SK-N-SH (cell line): Measurements from ENCODE around the gene SPATA24. TPM values are rescaled to one million over a fixed set of nuclear protein-coding genes. Genes with fewer than 3 reads are reported as not detected.

Experiments
- CTCF ChIA-PET: fragments of 300-600, 350-600 bp; formaldehyde crosslinking; extraction: SDS; loops from one replicate; lab custom pipeline; 2021; lab: Yijun Ruan, JAX
- POLR2A ChIA-PET: fragments of 350-600 bp; sonication (Branson Sonifier 250); formaldehyde crosslinking; extraction: SDS; loops from one replicate; lab custom pipeline; 2020; ENCODE audit warnings: antibody characterized with exemption, inconsistent platforms; lab: Yijun Ruan, JAX
- DNase-seq: peaks from one replicate; pipeline ENCODE4 v3.0.0; 2012
- H2AFZ ChIP-seq: fragments of 200-600 bp; sonication (generic); 2 replicates; pipeline ENCODE4 v1.8.1; 2016; ENCODE audit warnings: antibody characterized with exemption, mild to moderate bottlenecking, low read depth
- H3F3A ChIP-seq: fragments of 200-600 bp; sonication (generic); replicated peaks from 2 replicates; pipeline ENCODE3; 2016; ENCODE audit warnings: antibody characterized with exemption, mild to moderate bottlenecking; ENCODE audit not compliant: insufficient read depth
- H3K27ac ChIP-seq, 2 experiments: fragments of 200-500 bp in 1 of 2; fragments of 200-600 bp in 1 of 2; sonication (Bioruptor generic) in 1 of 2; sonication (generic), shearing (Covaris generic) in 1 of 2; 2 replicates each; pipeline versions ENCODE4 v1.5.1 to v1.6.1; 2014 to 2016; ENCODE audit warnings: low read depth in 2 of 2, inconsistent platforms in 1 of 2, low read length in 1 of 2, mild to moderate bottlenecking in 1 of 2, mixed read lengths in 1 of 2
- H3K27me3 ChIP-seq: fragments of 200-600 bp; sonication (generic), shearing (Covaris generic); 2 replicates; pipeline ENCODE4 v1.6.1; 2016; ENCODE audit warnings: mixed run types; ENCODE audit not compliant: insufficient read depth
- H3K36me3 ChIP-seq, 2 experiments: fragments of 200-500 bp in 1 of 2; fragments of 200-600 bp in 1 of 2; sonication (Bioruptor generic) in 1 of 2; sonication (generic) in 1 of 2; replicated peaks in 1 of 2; 2 replicates each; pipeline versions ENCODE3 to v1.5.1; 2014 to 2016; ENCODE audit warnings: low read length in 1 of 2, mild to moderate bottlenecking in 1 of 2; ENCODE audit not compliant: insufficient read depth in 2 of 2, control insufficient read depth in 1 of 2
- H3K4me1 ChIP-seq, 2 experiments: fragments of 200-500 bp in 1 of 2; fragments of 200-600 bp in 1 of 2; sonication (Bioruptor generic) in 1 of 2; sonication (generic), shearing (Covaris generic) in 1 of 2; 2 replicates each; pipeline versions ENCODE4 v1.5.1 to v1.6.1; 2014 to 2016; ENCODE audit warnings: low read depth in 1 of 2, low read length in 1 of 2, mixed run types in 1 of 2; ENCODE audit not compliant: insufficient read depth in 2 of 2, control insufficient read depth in 1 of 2
- H3K4me2 ChIP-seq: fragments of 200-600 bp; sonication (generic), shearing (Covaris generic); 2 replicates; pipeline ENCODE4 v1.6.1; 2017; ENCODE audit warnings: mixed run types
- H3K4me3 ChIP-seq, 2 experiments: fragments of 200-500 bp in 1 of 2; fragments of 200-600 bp in 1 of 2; sonication (Bioruptor generic) in 1 of 2; sonication (generic), shearing (Covaris generic) in 1 of 2; 2 replicates each; pipeline versions ENCODE4 v1.5.1 to v1.8.1; 2014 to 2016; ENCODE audit warnings: low read depth in 2 of 2, inconsistent platforms in 1 of 2, low read length in 1 of 2, mild to moderate bottlenecking in 1 of 2, mixed read lengths in 1 of 2, moderate library complexity in 1 of 2
- H3K79me2 ChIP-seq: fragments of 200-600 bp; sonication (generic); 2 replicates; pipeline ENCODE4 v1.8.1; 2017; ENCODE audit warnings: mild to moderate bottlenecking; ENCODE audit not compliant: insufficient read depth
- H3K9ac ChIP-seq: fragments of 200-600 bp; sonication (generic); 2 replicates; pipeline ENCODE4 v1.6.1; 2017; ENCODE audit warnings: mixed run types
- H3K9me2 ChIP-seq: fragments of 200-600 bp; sonication (generic); 2 replicates; pipeline ENCODE4 v1.6.1; 2017; ENCODE audit warnings: mixed run types
- H3K9me3 ChIP-seq: fragments of 200-600 bp; sonication (generic); 2 replicates; pipeline ENCODE4 v1.6.1; 2017; ENCODE audit warnings: mixed run types, mild to moderate bottlenecking, moderate library complexity
- H4K20me1 ChIP-seq: fragments of 200-600 bp; sonication (generic); 2 replicates; pipeline ENCODE4 v1.6.1; 2017; ENCODE audit warnings: mild to moderate bottlenecking, mixed run types; ENCODE audit not compliant: insufficient read depth
- CHD2 ChIP-seq: fragments of 150-350 bp; IDR thresholded peaks from 2 replicates; pipeline ENCODE4 v1.6.1; 2018; ENCODE audit warnings: low read length; ENCODE audit not compliant: partially characterized antibody
- CTCF ChIP-seq: fragments of 200-600 bp; sonication (generic); IDR thresholded peaks from 2 replicates; pipeline ENCODE4 v1.6.1; 2017; ENCODE audit warnings: antibody characterized with exemption, mild to moderate bottlenecking, moderate library complexity
- ELF1 ChIP-seq: IDR thresholded peaks from 2 replicates; pipeline ENCODE4 v1.4.0; 2012
- EZH2phosphoT487 ChIP-seq: fragments of 200-600 bp; sonication (generic); IDR thresholded peaks from 2 replicates; pipeline ENCODE4 v1.6.1; 2017; ENCODE audit warnings: low read depth, mixed run types, mild to moderate bottlenecking, antibody characterized with exemption, moderate library complexity, borderline replicate concordance
- FOSL2 ChIP-seq: IDR thresholded peaks from 2 replicates; pipeline ENCODE4 v1.4.0; 2012; ENCODE audit warnings: low read depth, mild to moderate bottlenecking, moderate library complexity, borderline replicate concordance
- FOXJ3 ChIP-seq: sonication (generic); formaldehyde crosslinking; IDR thresholded peaks from 2 replicates; pipeline ENCODE4 v1.5.1; 2020; ENCODE audit warnings: mild to moderate bottlenecking, missing genetic modification reagents
- FOXM1 ChIP-seq: IDR thresholded peaks from 2 replicates; pipeline ENCODE4 v1.4.0; 2012; ENCODE audit warnings: low read depth, mild to moderate bottlenecking
- GABPA ChIP-seq: IDR thresholded peaks from 2 replicates; pipeline ENCODE4 v1.4.0; 2012; ENCODE audit warnings: low read depth, mild to moderate bottlenecking
- JUND ChIP-seq: IDR thresholded peaks from 2 replicates; pipeline ENCODE4 v1.4.0; 2012
- NFIC ChIP-seq: IDR thresholded peaks from 2 replicates; pipeline ENCODE4 v1.4.0; 2012; ENCODE audit warnings: borderline replicate concordance
- REST ChIP-seq: IDR thresholded peaks from 2 replicates; pipeline ENCODE4 v1.6.1; 2012; ENCODE audit warnings: mild to moderate bottlenecking, low read depth, low read length, moderate library complexity
- RFX5 ChIP-seq: IDR thresholded peaks from 2 replicates; pipeline ENCODE4 v1.6.1; 2012; ENCODE audit warnings: mild to moderate bottlenecking, improper control_type of control experiment, low read length
- SIN3A ChIP-seq: IDR thresholded peaks from 2 replicates; pipeline ENCODE4 v1.6.1; 2012; ENCODE audit warnings: low read depth, mild to moderate bottlenecking, low read length, moderate library complexity, borderline replicate concordance
- SMC3 ChIP-seq: IDR thresholded peaks from 2 replicates; pipeline ENCODE4 v1.6.1; 2012; ENCODE audit warnings: low read depth, low read length, improper control_type of control experiment
- YY1 ChIP-seq: IDR thresholded peaks from 2 replicates; pipeline ENCODE4 v1.4.0; 2012; ENCODE audit warnings: low read depth, mild to moderate bottlenecking
- WGBS: methylation state at CpG from one replicate; pipeline ENCODE4 v1.1.6; 2017; ENCODE audit warnings: low lambda C conversion rate; 5-methylcytosine and 5-hydroxymethylcytosine counted together
- polyA plus RNA-seq, 3 experiments: library from polyadenylated mRNA; depleted of rRNA; stranded (reverse); fragments of >200 nt; gene quantifications; 2 replicates each; pipeline ENCODE4 v1.2.3, GENCODE V29; 2012
- TF ChIP-seq, protein P1 (sequence below): IDR thresholded peaks from 2 replicates; pipeline ENCODE4 v1.4.0; 2012; ENCODE audit warnings: low read depth, borderline replicate concordance
- TF ChIP-seq, protein P2 (sequence below): IDR thresholded peaks from 2 replicates; pipeline ENCODE4 v1.4.0; 2012; ENCODE audit warnings: low read depth, borderline replicate concordance

SPATA24 gene
- polyA plus RNA-seq, 1 of the 3 experiments (the other 2 are of a cell fraction) = 7.6 TPM

- no peak within 1 kb of the TSS for H2AFZ ChIP-seq
- TF ChIP-seq NFIC (peak; percentile 48; the same call in 1 of the 2 replicates), RFX5 (no peak)
- WGBS = 67% methylated on average over 8 of the region's 10 CpGs
- H3F3A ChIP-seq = no peaks in the 10 kb centered on the region
- no peak within 1 kb of the TSS for H3K4me2 ChIP-seq
- no peaks in the 10 kb centered on the region for H3K36me3 ChIP-seq
- peaks cover 0 to 23% of the 10 kb centered on the region in 2 experiments; a peak in 1 of 4 replicates for H3K4me1 ChIP-seq
- no peak within 1 kb of the TSS for H3K9ac ChIP-seq
- no peaks in the 10 kb centered on the region for H4K20me1 ChIP-seq
- no peak within 1 kb of the TSS; a peak in 1 of 4 replicates for H3K27ac ChIP-seq
- no peak within 1 kb of the TSS for H3K4me3 ChIP-seq
- DNase-seq = peak; percentile 73
- H3K79me2 ChIP-seq = no peaks in the 10 kb centered on the region
- no peaks in the 10 kb centered on the region for H3K9me2 ChIP-seq
- ChIA-PET POLR2A (interaction anchor here (1.4 kb wide), 1 partner anchor 18 kb away, joined by 5 read pairs; no protein-coding TSS in a partner anchor), CTCF (interaction anchor here (1.2 to 2.2 kb wide), 2 partner anchors 11 to 130 kb away, joined by 3 to 8 read pairs; no protein-coding TSS in a partner anchor)
- H3K9me3 ChIP-seq = no peaks in the 10 kb centered on the region
- no peaks in the 10 kb centered on the region for H3K27me3 ChIP-seq
These were observed 20.5 kb downstream of the SPATA24 start, which contains the start of gene SLC23A1 for GRCh38 chr5:139383275-139383992. TSS of gene SLC23A1 (minus strand) at chr5:139383297. CDS start at chr5:139383253, 44 bp downstream.

DNA sequence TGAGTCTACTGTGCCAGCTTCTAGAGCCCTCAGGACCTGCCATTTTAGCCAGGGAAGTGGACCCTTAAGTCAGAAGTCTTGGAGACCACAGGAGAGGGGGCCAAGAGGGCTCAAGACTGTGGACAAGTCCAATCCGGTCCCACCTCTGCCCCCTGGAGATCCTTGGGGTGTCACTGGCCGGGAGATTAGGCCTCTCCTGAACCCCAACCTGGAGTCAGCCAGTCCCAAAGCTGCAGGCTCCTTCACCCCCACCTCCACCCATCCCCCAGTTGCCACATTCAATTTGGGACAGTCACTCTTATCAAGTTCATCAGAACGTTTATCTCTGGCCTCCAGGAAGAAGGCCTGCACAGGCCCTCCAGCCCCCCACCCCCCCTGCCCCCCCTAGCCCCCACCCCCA, 21.1 kb downstream of the SPATA24 start:
- H3K79me2 ChIP-seq = no peaks in the 10 kb centered on the region
- H3K4me3 ChIP-seq = no peak overlapping the region
- H3K4me1 ChIP-seq = peaks cover 0 to 23% of the 10 kb centered on the region in 2 experiments; a peak in 1 of 4 replicates
- H2AFZ ChIP-seq = no peak overlapping the region
- H3K36me3 ChIP-seq = no peaks in the 10 kb centered on the region
- CTCF ChIA-PET = interaction anchor here (2.2 kb wide), 1 partner anchor 11 kb away, joined by 8 read pairs; no protein-coding TSS in a partner anchor
- H3K27me3 ChIP-seq = no peaks in the 10 kb centered on the region
- H3K4me2 ChIP-seq = no peak overlapping the region
- DNase-seq = no peak
- no peaks in the 10 kb centered on the region for H3K9me3 ChIP-seq
- POLR2A ChIA-PET = interaction anchor here (0.8 to 1.4 kb wide), 2 partner anchors 8 to 18 kb away, joined by 3 to 5 read pairs; no protein-coding TSS in a partner anchor
- no peaks in the 10 kb centered on the region for H3F3A ChIP-seq
- 41% methylated on average over 3 of the region's 3 CpGs for WGBS
- no peak overlapping the region; a peak in 1 of 4 replicates for H3K27ac ChIP-seq
- H4K20me1 ChIP-seq = no peaks in the 10 kb centered on the region
- H3K9me2 ChIP-seq = no peaks in the 10 kb centered on the region
- no peak overlapping the region for H3K9ac ChIP-seq
- TF ChIP-seq, protein P1, sequence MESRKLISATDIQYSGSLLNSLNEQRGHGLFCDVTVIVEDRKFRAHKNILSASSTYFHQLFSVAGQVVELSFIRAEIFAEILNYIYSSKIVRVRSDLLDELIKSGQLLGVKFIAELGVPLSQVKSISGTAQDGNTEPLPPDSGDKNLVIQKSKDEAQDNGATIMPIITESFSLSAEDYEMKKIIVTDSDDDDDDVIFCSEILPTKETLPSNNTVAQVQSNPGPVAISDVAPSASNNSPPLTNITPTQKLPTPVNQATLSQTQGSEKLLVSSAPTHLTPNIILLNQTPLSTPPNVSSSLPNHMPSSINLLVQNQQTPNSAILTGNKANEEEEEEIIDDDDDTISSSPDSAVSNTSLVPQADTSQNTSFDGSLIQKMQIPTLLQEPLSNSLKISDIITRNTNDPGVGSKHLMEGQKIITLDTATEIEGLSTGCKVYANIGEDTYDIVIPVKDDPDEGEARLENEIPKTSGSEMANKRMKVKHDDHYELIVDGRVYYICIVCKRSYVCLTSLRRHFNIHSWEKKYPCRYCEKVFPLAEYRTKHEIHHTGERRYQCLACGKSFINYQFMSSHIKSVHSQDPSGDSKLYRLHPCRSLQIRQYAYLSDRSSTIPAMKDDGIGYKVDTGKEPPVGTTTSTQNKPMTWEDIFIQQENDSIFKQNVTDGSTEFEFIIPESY = no peak
- TF ChIP-seq ELF1 (no peak), CHD2 (no peak), REST (no peak), JUND (no peak), SIN3A (no peak), SMC3 (no peak), RFX5 (no peak), CTCF (no peak), FOXJ3 (no peak), FOSL2 (no peak), YY1 (no peak), EZH2phosphoT487 (no peak), FOXM1 (no peak), GABPA (no peak)
- TF ChIP-seq, protein P2, sequence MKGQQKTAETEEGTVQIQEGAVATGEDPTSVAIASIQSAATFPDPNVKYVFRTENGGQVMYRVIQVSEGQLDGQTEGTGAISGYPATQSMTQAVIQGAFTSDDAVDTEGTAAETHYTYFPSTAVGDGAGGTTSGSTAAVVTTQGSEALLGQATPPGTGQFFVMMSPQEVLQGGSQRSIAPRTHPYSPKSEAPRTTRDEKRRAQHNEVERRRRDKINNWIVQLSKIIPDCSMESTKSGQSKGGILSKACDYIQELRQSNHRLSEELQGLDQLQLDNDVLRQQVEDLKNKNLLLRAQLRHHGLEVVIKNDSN = no peak
